Activated CD4-positive, alpha-beta T cell treated with anti-CD3 and anti-CD28 coated beads, Interleukin-2, Interleukin-4, amounts not matched to agents 100 ng/mL and 50 ng/mL, durations not matched to agents 16 hours and 8 hours (primary cell): Measurements from ENCODE around the gene HAPLN3.

Experiments used
- DNase-seq: peaks from one replicate; pipeline ENCODE4 v3.0.0-alpha.2; 2020; ENCODE audit warnings: low spot score

HAPLN3 gene

DNA sequence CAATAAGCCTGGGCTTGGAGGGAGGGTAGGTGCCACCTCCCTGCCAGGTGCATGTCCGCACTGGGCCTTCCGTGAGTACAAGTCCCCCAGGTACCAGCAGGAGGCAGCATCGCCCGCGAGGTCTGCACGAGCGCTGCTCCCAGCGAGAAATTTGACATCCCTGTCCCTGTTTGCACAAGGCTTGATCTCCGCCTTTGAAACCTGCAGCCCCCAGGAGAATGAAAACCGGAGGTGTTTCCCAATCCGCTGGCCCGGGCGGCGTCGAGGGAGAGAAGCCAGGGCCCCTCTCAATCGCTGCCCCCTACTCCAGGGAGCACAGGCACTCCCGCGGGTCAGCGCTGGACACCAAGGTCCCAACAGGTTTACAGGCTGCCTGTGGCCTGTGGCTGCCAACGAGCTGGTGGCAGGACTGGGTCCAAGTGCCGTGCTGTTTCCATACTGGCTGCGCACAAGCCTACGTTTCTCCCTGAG is 961 bp downstream of the HAPLN3 start:
- peak; percentile 86 for DNase-seq

DNA sequence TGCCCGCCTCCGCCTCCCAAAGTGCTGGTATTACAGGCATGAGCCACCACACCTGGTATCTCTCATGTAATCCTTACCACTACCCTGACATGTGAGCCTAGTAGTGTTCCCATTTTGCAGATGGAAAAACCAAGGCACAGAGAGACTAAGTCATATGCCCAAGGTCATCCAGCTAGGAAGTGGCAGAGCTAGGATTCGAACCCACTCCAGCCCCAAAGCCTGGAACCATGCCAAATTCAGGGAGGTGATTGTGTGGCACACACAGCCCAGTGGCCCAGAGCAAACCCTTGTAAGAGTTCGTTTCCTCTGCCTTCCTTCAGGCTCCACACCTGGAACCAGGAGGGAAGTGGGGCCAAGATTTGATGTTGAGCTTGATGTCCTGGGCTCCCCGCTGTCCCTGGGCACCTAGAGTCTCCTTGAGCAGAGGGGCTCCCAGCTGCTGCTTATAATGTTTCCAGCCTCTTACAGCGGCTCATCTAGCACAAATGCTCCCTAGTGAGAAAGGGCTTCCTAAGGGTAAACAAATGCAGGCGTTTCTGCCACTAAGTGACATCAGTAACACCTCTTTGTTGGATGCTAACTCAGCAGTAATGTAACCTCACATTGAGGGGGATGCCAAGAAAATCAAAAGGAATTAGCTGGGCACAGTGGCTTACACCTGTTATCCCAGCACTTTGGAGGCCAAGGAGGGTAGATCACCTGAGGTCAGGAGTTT is 3.6 kb downstream of the HAPLN3 start:
- no peak for DNase-seq

DNA sequence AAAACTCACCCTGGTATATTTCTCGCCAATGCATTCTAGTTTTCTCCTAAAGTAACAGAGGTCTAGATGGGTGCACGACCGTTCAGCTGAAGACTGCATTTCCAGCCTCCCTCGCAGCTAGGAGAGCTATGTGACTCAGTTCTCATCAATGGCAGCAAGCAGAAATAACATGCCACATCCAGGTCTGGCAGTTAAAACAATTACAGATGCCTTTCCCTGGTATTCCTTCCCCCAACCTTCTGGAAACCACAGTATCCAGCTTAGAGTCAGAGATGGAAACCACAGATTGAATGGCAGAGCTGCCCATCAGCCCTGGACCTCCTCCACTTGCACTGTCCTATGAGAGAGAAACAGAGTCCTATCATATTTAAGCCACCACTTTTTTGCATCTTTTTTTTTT is 4.8 kb downstream of the HAPLN3 start:
- DNase-seq, result no peak

DNA sequence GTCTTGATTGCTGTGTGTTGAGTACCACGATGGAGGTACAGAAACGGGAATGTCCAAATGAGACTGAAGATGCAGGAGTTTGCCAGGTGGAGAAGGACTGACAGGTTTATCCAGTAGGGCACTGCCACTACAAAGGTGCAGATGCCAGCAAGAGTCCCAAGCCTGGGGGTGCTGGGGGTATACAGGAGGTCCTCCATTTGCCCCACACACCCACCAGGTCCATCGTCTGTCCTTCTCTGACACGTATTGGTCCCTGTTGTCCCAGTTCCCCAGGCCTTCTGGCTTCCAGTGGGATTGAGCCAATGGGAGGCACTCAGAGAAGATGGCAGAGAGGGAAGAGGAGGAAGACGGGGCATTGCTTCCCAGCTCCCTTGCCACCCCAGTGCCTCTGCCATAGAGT is 6.6 kb downstream of the HAPLN3 start:
- DNase-seq, result no peak

DNA sequence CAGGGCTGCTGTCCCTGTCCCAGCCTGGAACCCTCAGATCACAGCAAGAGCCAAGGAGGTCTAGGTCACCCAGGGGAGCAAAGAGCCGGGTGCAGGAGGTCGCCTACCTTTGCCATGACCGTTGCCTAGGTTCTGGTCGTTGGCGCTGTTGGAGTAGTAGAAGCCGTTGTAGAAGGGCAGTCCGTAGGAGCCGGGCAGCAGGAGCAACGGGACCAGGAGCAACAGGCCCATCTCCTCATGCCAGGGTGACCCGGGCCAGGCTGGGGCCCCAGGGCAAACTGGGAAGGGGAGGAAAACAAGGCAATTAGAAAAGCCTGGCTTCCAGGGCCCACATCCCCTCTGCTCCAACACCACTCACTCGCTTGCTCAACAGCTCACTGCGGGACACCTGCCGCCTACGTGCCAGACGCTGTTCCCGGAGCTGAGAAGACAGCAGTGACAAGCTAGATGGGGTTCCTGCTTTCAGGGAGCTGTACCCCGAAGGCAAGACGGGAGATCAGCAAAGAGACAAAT is 8.2 kb downstream of the HAPLN3 start:
- DNase-seq, result no peak

DNA sequence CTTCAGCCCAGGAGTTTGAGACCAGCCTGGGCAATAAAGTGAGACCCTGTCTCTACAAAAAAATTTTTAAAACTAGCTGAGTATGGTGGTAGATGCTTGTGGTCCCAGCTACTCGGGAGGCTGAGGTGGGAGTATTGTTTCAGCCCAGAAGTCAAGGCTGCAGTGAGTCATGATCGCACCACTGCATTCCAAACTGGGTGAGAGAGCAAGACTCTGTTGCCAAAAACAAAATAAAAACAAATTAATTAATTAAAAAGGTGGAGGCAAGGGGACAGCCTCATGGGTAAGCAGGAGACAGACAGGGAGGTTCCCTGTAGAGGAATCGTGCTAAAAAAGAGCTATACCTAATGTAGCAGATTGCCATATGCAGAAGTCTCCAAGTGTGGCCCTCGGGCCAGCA is 12.6 kb downstream of the HAPLN3 start:
- no peak for DNase-seq

DNA sequence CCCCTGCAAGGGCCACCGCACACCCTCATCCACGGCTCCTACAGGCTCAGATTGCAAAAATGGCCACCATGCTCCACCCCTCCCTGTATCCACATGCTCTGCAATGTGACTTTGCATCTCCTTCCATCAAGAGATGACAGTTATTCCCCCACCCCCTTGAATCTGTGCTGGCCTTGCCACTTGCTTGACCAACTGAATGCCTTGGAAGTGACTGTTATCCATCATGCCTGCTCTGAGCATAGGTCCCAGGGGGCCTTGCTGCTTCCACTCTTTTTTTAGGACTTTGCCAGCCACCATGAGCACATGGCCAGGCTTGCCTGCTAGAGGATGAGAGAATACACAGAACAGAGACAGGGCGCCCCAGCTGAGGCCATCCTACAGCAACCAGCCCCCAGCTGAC is 13.6 kb downstream of the HAPLN3 start:
- DNase-seq, result no peak

DNA sequence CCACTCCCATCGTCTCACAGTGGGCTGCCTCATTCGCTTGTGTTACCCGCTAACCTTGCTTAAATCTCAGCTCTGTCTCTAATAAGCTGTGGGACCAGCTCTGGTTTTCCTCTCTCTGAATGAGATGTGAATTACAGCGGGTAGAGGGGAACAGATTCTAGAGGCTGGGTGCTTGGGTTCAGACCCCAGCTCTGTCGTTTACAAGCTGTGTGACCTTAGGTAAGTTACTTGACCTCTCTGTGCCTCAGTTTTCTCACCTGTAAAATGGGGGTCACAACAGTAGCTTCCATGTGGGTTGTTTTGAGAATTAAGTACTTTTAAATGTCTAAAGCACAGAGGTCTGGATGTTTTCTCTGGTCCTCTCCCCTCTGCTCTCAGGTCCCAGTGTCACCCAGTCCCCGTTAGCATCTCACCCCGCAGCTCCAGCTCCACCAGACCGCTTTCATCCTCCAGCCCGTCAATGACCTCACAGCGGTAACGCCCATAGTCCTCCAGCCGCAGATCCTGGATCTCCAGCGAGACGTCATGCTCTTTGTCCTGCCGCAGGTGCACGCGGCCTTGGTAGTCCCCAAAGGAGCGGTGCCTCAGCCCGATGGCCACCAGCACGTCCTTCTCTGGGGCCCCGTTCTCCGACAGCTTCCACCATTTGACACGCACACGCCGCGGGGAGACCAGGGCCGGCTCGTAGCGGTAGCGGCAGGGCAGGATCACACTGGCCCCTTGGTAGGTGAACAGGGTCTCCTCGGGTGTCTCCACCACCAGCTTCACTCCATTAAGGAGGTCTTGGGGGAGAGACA is 14.2 kb downstream of the HAPLN3 start:
- DNase-seq, result no peak

DNA sequence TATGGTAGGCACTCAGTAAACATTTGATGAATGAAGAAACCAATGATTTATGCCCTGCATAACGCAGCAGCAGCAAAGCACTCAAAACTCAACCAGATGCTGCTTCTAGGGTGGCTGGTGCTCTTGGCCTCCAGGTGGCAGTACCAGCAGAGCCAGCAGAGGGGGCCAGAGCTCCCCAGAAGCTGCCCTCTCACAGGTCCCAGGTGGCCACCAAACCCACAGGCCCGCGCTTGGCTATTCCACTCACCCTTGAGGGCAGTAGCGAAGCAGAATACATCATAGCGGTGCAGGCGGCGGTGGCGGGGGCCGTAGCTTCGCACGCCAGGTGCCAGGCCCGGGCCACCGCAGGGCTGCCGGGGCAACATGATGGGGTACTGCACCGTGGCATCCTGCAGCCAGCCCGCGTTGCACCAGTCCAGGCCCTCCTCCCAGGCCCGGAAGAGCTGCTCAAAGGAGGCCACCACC is 16.6 kb downstream of the HAPLN3 start:
- peak; percentile 41 for DNase-seq

DNA sequence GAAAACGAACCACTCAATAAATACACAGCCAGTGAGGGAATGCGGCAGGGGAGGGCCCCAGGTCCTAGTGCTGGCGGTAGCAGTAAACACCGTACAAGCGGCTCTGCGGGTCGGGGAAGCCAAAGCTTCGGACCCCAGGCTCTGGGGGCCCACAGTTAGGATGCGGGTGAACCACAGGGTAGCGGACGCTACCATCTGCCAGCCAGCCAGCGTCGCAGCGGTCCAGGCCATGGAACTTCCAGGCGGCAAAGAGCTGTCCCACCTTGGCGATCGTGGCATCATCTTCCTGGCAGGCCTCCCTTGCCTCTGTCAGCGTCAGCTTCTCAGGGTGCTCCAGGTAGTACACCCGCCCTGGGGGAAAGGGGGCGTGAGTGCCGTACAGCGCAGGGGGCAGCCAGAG is 17.4 kb downstream of the HAPLN3 start:
- DNase-seq, result no peak

DNA sequence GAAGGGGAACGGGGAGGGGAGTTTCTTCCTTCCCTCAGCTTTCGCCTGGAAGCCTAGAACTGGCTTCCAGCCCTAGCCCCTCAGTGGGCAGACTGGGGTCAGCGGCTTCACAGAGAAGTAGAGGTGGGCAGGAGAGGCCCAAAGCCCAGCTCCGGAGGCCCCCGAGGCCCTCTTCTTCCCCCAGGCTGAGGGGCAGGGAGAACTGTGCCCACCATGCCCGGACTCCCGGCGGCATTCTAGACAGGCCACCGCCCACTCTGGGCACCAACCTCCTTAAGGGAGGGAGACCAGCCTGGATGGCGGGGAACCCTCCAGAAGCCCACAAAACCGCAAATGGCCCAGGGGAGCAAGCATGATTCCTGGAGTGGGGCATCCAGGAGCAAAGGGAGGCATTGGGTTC is 17.9 kb downstream of the HAPLN3 start:
- DNase-seq, result no peak

DNA sequence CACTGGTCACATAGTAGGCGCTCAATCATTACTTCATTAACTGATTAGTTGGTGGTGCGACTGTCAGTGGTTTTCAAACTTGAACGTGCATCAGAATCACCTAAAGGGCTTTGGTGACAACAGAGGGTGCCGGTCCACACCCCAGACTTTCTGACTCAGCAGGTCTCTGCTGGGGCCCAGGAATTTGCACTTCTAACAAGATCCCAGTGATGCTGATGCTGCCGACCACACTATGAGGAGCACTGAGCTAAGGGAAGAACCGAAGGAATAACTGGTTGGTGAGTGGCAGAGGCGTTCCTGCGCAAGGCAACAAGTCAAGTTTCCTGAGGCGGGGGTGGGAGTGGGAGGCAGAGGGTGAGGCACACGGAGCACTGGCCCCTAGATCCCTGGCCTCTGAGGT is 18.8 kb downstream of the HAPLN3 start:
- DNase-seq, result no peak

DNA sequence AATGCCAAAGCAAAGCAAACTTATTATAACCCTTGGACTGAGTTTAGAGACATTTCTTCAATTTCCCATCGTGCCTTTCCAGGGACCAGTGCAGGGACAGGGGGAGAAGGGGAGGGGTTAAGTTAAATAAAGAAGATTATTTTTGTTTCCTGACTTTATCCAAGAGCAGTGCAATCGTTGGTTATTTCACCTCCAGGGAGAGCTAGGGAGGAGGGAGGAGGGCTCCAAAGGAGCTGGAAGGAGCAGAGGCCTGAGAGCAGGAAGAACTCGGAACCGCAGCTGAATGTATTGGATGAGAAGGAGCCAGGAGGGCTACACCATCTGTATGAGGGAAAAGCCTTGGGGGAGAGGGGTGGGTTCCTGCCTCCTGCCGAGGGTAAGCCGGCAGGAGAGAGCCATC is 20.7 kb downstream of the HAPLN3 start:
- DNase-seq, result no peak

DNA sequence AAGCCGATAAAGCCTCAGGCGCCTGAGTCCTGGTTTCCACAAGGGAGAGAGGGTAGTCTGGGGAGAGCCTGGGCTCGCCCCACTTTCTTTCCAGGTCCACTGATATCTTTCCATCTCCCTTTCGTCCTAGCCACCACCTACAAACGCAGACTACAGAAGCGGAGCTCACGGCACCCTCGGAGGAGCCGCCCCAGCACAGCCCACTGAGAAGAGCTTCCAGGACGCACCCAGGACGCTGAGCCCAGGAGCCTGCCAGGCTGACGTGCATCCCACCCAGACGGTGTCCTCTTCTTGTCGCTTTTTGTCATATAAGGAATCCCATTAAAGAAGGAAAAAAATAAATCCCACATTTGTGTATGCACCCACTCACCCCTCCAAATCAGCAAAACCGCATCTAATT is 21.1 kb downstream of the HAPLN3 start:
- DNase-seq, result no peak

DNA sequence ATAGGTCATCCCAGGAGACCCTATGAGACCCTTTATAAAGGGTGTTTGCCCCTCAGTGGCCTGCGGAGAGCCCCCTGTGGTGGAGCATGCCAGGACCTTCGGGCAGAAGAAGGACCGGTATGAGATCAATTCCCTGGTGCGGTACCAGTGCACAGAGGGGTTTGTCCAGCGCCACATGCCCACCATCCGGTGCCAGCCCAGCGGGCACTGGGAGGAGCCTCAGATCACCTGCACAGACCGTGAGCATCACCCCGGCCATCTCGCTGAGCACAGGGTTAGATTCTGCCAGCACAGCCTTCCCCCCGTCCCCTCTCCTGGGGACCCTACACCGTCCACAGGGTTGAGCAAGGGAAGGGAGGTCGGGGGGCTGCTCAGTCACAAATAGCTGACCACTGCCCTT is 21.6 kb downstream of the HAPLN3 start:
- DNase-seq, result no peak

DNA sequence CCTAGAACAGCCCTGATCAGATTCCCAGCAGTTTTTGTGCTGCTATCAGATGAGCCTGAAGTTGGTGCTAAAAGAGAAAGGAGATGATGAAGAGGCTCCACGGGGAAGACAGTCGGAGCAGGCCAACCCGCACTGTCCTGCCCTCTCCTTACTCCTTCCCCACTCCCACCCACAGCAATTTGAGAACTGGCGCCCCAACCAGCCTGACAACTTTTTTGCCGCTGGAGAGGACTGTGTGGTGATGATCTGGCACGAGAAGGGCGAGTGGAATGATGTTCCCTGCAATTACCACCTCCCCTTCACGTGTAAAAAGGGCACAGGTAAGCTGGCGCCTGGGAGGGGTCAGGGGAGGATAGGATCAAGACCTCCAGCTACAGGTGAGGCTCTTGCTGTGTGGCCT is 22.6 kb downstream of the HAPLN3 start:
- DNase-seq, result no peak

DNA sequence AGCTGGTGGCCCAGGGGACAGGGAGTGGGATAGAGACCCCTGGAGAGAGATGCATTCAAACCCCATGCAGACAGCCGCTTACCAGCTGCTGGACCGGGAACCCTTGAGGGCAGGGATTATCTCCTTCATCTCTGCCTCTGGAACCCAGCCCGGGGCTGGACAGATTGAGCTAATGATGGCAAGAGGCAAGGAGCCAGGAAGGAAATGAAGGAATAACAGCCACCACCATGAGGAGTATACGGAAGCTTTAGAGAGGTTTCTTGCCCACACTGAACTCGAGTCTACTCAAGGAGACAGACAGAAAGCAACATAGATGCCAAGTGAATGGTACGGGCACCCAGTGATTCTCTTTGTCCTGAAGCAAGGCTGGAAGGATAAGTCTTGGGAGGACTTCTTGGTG is 23.2 kb downstream of the HAPLN3 start:
- no peak for DNase-seq

DNA sequence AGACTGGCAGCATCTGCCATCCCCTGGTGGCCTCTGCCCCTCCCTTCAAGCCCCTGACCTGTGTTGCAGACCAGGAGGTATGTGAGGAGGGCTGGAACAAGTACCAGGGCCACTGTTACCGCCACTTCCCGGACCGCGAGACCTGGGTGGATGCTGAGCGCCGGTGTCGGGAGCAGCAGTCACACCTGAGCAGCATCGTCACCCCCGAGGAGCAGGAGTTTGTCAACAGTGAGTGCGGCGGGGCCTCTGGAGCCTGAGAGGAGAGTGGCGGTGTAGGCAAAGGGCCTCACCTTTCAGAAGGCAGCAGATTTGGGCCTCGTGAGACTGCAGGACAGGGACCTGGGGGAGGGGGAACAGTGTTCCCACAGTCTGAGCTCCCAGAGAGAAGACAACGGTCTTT is 24.0 kb downstream of the HAPLN3 start:
- no peak for DNase-seq

DNA sequence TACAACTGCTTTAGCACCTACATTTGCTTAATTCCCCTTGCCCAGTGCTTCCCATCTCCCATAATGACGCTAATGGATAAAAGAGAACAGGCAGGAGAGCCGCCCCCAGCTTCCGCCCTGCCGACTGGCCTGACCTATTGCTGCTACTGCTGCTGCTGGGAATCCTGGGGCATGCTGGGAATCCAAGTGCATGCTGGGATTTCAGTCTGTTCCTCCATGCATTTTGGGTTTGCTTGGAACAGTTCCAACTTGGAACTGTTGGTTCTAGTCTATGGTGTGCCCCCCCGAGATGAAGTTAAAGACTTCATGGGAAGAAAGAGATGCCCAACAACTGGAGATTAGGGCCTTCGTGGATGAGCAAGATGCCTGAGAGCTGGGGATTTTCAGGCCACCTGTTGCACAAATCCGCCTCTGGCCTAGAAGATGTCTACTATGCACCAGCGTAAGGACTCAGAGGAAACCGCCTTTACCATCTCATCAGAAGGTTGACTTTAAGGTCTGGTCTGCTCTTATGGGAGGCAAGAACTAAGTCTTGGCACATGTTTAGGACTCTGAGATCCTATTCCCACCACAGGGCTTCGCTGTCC is 29.0 kb downstream of the HAPLN3 start:
- DNase-seq, result no peak

DNA sequence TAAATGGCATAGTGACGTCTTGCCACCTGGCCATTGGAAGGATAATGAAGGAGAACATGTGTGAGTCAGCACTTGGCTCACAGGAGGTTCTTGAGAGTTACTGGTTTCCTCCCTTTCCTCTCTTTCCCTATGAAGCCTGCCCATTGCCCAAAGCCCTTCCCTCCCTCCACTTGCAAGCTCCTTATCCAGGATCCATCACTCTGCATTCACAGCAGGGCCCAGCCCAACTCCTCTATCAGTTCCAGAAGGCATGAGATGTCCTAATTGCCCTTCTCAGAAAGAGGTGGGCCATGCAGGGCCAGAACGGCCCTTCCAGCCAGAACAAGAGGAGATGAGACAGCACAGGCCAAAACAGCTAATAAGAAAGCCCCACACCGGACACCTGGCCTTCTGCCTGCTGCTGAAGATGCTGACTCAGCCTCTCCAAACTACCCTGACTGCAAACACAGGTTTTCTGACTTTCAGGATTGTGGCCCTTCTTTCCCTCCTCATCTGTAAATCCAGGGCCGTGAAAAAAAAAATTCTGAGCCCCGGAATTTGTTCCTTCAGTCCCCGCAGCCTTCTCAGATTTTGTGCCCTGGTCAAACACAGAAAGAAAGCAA is 29.7 kb downstream of the HAPLN3 start:
- DNase-seq, result no peak

DNA sequence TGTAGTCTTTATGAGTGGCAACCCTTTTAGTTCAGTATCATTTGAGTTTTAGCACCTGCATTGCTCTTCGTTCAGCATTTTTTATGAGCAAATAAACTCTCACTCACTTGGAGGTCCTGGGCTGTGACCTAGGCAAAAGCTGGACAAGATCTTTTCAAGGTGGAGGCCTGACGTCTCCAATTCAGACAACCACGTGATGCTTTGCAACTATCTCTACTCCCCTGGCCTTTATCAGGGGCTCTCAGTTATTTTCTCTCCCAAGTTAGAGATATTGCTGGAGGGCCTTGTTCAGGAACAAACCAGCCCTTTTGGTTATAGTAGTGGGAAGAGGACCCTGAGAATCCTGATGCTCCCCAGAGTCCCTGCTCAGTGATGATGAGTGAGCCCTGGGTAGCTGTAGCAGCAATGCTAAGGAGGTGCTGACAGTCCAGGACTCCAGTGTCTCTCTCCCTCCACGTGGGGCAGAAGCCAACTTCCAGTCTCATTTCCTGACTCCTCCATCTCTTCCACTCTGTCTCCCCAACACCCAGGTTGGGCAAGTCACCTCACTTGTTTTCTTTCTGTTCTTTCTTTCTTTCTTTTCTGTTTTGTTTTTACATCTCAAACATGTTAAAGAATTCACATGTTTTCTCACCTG is 30.4 kb downstream of the HAPLN3 start:
- no peak for DNase-seq

DNA sequence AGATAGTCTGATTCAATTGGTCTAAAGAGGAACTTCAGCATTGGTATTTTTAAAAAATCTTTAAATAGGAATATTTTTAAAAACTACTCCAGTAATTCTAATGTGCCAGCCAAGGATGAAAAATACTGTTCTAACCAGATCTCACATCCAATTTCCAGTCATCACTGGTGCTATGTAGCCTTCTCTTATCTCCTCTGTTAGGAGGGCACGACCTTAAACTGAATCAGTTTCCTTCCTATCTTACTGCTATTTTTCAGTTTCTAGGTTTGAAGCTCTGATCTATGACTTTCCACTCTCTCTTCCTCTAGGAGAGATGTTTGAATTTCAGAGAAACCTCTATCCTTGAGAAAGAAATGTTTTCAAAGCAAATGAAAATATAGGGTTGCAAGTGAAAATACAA is 31.9 kb downstream of the HAPLN3 start:
- DNase-seq, result no peak
